NCI-H128 (cell line): Measurements from ENCODE around the gene OR6B2.

Source experiments
- DNase-seq: peaks from one replicate; lab custom pipeline; 2025; ENCODE audit not compliant: unreplicated experiment; lab: John Stamatoyannopoulos, UW

Gene OR6B2

GRCh38 chr2:240042740-240043139 is 12.5 kb upstream of the OR6B2 start:
- no peak for DNase-seq

GRCh38 chr2:240041363-240041762 is 11.1 kb upstream of the OR6B2 start:
- DNase-seq = no peak

GRCh38 chr2:240037358-240037757 is 7.1 kb upstream of the OR6B2 start:
- DNase-seq = no peak

GRCh38 chr2:240033330-240033678 is 3.1 kb upstream of the OR6B2 start:
- DNase-seq = no peak

GRCh38 chr2:240032406-240033329 is 2.4 kb upstream of the OR6B2 start:
- DNase-seq = no peak

GRCh38 chr2:240024766-240025165 is 5.5 kb downstream of the OR6B2 start:
- no peak for DNase-seq

- no peak for DNase-seq
These were observed 6.4 kb downstream of the OR6B2 start for GRCh38 chr2:240023792-240024191.

GRCh38 chr2:240021488-240022104 is 8.6 kb downstream of the OR6B2 start:
- peak; percentile 16 for DNase-seq

- no peak for DNase-seq
These were observed 12.0 kb downstream of the OR6B2 start for GRCh38 chr2:240018071-240018750.

- DNase-seq = no peak
These were observed 15.9 kb downstream of the OR6B2 start for GRCh38 chr2:240014327-240014726.

GRCh38 chr2:240013343-240013742 is 16.9 kb downstream of the OR6B2 start:
- no peak for DNase-seq

- no peak for DNase-seq
These were observed 27.2 kb downstream of the OR6B2 start for GRCh38 chr2:240002983-240003382.

- DNase-seq = no peak
These were observed 29.6 kb downstream of the OR6B2 start for GRCh38 chr2:240000671-240001070.

GRCh38 chr2:239997686-239998409 is 32.4 kb downstream of the OR6B2 start:
- no peak for DNase-seq

- DNase-seq = no peak
These were observed 36.1 kb downstream of the OR6B2 start for GRCh38 chr2:239994086-239994485.

- DNase-seq = no peak
These were observed 36.9 kb downstream of the OR6B2 start for GRCh38 chr2:239993291-239993690.

- no peak for DNase-seq
These were observed 38.4 kb downstream of the OR6B2 start for GRCh38 chr2:239991689-239992314.

GRCh38 chr2:239990966-239991365 is 39.3 kb downstream of the OR6B2 start:
- no peak for DNase-seq

- peak; percentile 1 for DNase-seq
These were observed 44.9 kb downstream of the OR6B2 start for GRCh38 chr2:239985356-239985755.

GRCh38 chr2:239984421-239985194 is 45.6 kb downstream of the OR6B2 start:
- DNase-seq = no peak
